Caco-2 (cell line): ENCODE data around the gene XIAP. TPM values are rescaled to one million over a fixed set of nuclear protein-coding genes. Genes with fewer than 3 reads are reported as not detected.
"Not testable (repeated sequence)": the region's sequence is repeated elsewhere in the genome, so short reads cannot be mapped to it uniquely, and the experiment has no call there.

Source experiments
- Bru-seq: library from RNA; stranded (reverse); fragments of 400-500 nt; gene quantifications from one replicate; lab custom pipeline; 2021; lab: Mats Ljungman, UMichigan
- BruChase-seq, 2 experiments: library from RNA; stranded (reverse); fragments of 400-500 nt; gene quantifications; one replicate each; lab custom pipeline; 2021; lab: Mats Ljungman, UMichigan
- BruUV-seq: library from RNA; stranded (reverse); fragments of 400-500 nt; replicated peaks from 2 replicates; lab custom pipeline; 2021; lab: Mats Ljungman, UMichigan
- CTCF ChIA-PET: fragments of 300-600 bp; sonication (Branson Sonifier 250); formaldehyde crosslinking; loops from one replicate; lab custom pipeline; 2022; ENCODE audit warnings: antibody characterized with exemption; lab: Charles Lee
- POLR2A ChIA-PET: fragments of 300-600 bp; sonication (Branson Sonifier 250); formaldehyde crosslinking; loops from one replicate; lab custom pipeline; 2022; ENCODE audit warnings: antibody characterized with exemption; lab: Charles Lee
- DNase-seq, 2 experiments: peaks; one replicate each; pipeline versions ENCODE4 v3.0.0 to v3.0.0-alpha.2; 2020 to 2022
- H3K27me3 ChIP-seq: replicated peaks from 2 replicates; pipeline ENCODE4 v1.6.0; 2011; ENCODE audit warnings: low read length; ENCODE audit not compliant: control insufficient read depth, insufficient read depth
- H3K36me3 ChIP-seq: 2 replicates; pipeline ENCODE4 v1.5.1; 2011; ENCODE audit warnings: low read length; ENCODE audit not compliant: control insufficient read depth, insufficient read depth
- H3K4me1 ChIP-seq: fragments of 250-450 bp; sonication (Bioruptor Pico); 2 replicates; pipeline ENCODE4 v1.5.1; 2020; ENCODE audit warnings: mild to moderate bottlenecking
- H3K4me3 ChIP-seq: 2 replicates; pipeline ENCODE4 v1.5.1; 2011; ENCODE audit warnings: low read depth, mild to moderate bottlenecking, control low read depth, low read length
- H3K9me3 ChIP-seq: fragments of 250-450 bp; sonication (Bioruptor Pico); 2 replicates; pipeline ENCODE4 v1.5.1; 2020; ENCODE audit warnings: mild to moderate bottlenecking, moderate library complexity
- H3K27ac Mint-ChIP-seq: one replicate; pipeline ENCODE4 v1.8.0; 2022; ENCODE audit warnings: mixed read lengths; ENCODE audit not compliant: unreplicated experiment
- H3K27me3 Mint-ChIP-seq: one replicate; pipeline ENCODE4 v1.8.0; 2022; ENCODE audit warnings: mixed read lengths; ENCODE audit not compliant: insufficient read depth, unreplicated experiment
- H3K36me3 Mint-ChIP-seq: one replicate; pipeline ENCODE4 v1.8.0; 2022; ENCODE audit warnings: mild to moderate bottlenecking, mixed read lengths; ENCODE audit not compliant: insufficient read depth, unreplicated experiment
- H3K4me1 Mint-ChIP-seq: one replicate; pipeline ENCODE4 v1.8.0; 2022; ENCODE audit warnings: low read depth, mixed read lengths; ENCODE audit not compliant: unreplicated experiment
- H3K4me3 Mint-ChIP-seq: one replicate; pipeline ENCODE4 v1.8.0; 2022; ENCODE audit warnings: mild to moderate bottlenecking, moderate library complexity, mixed read lengths; ENCODE audit not compliant: unreplicated experiment
- H3K9me3 Mint-ChIP-seq: one replicate; pipeline ENCODE4 v1.8.0; 2022; ENCODE audit warnings: mixed read lengths; ENCODE audit not compliant: unreplicated experiment
- CTCF ChIP-seq, 2 experiments: fragments of 200-600 bp in 1 of 2; IDR thresholded peaks; 1 replicate in 1 of 2; 2 replicates in 1 of 2; pipeline versions ENCODE4 v1.5.1 to v1.8.0; 2011 to 2022; ENCODE audit warnings: antibody characterized with exemption in 1 of 2, control low read depth in 1 of 2, inconsistent platforms in 1 of 2, low read depth in 1 of 2, low read length in 1 of 2, mild to moderate bottlenecking in 1 of 2, moderate library complexity in 1 of 2; ENCODE audit not compliant: insufficient read depth in 1 of 2, severe bottlenecking in 1 of 2, unreplicated experiment in 1 of 2
- intact Hi-C: fragments of 100-400 bp; cut with micrococcal nuclease; formaldehyde crosslinking; loops from one replicate; pipeline ENCODE4 v1.10.0; 2022; ENCODE audit not compliant: unreplicated experiment
- long read RNA-seq: library from polyadenylated mRNA; stranded (forward); transcript quantifications from one replicate; pipeline ENCODE4 v2.0.0, GENCODE V29; 2022
- total RNA-seq: library from RNA; stranded (reverse); gene quantifications from 2 replicates; pipeline ENCODE4 v1.2.3, GENCODE V29; 2022

Gene XIAP
- total RNA-seq: 21.3 and 25.9 TPM in 2 replicates
- percentile 71 among the genes with signal in this experiment for Bru-seq, nascent RNA
- BruChase-seq, experiment 1, labeled RNA remaining after a 2-hour chase: percentile 82 among the genes with signal in this experiment
- percentile 83 among the genes with signal in this experiment for BruChase-seq, experiment 2, labeled RNA remaining after a 6-hour chase
- long read RNA-seq, full-length matches to known transcripts: 2 of 6 reads
- long read RNA-seq, partial matches to known transcripts: 0 of 6 reads
- long read RNA-seq, other reads (novel, unspliced or antisense): 4 of 6 reads

DNA sequence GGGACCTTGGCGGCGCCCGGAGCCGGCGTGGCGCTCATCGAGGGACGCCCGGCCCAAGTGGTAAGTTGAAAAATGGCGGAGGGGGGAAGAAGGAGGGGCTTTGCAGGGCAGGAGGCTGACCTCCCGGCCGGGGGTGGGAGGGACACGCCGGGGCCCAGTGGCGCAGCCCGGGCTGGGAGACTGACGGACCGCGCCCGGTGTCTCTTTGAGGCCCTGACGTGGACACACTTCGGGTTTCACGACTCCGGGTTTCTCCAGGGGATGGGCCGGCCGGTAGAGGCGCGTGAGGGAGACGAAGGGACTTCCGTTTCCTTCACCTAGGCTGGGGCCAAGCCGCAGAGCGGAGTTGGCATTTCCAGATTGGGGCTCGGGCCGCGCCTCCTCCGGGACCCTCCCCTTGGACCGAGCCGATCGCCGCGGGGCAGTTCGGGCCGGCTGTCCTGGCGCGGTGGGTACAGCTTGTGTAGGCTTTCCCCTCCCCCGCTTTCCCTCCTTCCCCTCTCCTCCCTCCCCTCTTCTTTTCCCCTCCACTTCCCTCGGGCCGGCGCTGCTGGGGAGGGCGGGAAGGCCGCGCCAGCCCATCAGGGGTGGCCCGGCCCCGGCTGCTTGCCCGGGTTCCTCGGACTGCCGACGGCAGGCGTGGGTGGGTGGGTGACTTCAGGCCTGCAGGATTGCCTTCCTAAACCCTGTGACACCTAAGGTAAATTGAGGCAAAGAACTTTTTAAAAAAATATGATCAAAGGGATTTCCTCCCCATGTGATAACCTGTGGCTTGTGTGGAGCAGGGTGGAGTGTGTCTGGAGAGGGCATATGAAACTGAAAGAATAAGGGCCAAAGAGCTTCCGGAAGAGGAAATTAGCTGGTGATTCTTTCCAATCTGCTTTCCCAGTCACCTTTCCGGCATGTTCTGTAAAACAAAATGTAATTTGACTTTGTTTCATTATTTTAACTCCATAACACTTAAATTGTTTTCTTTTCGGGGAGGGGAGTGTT is at the start of gene XIAP:
Gene XIAP (plus strand): TSS at position 208 of the 993 bp plus-strand sequence. CDS start 25,610 bp downstream, outside the sequence.
- CTCF ChIA-PET: interaction anchor here (0.9 to 1.0 kb wide), 2 partner anchors 27 kb away, joined by 4 to 12 read pairs; no protein-coding TSS in a partner anchor
- no peak for TF ChIP-seq CTCF (IDR thresholded peaks at IDR 0.05; ENCODE audit: insufficient read depth in 1 of 2, low read depth in 1 of 2, low read length in 1 of 2, severe bottlenecking in 1 of 2, unreplicated experiment in 1 of 2)
- H3K4me1 ChIP-seq: 0 out of 2 replicates have a peak, but pooled peaks cover 3% of the 10 kb centered on the region
- H3K4me3 ChIP-seq: peak within 1 kb of the TSS; percentile 67
- intact Hi-C loops: loop anchor here (1.0 kb wide), 1 partner anchor 80 kb away; no protein-coding TSS in a partner anchor
- no peaks in the 10 kb centered on the region for H3K36me3 ChIP-seq
- no peaks in the 10 kb centered on the region for H3K27me3 ChIP-seq
- peak within 1 kb of the TSS; percentile 50 for H3K27ac Mint-ChIP-seq
- H3K9me3 ChIP-seq: no peaks in the 10 kb centered on the region
- POLR2A ChIA-PET: interaction anchor here (0.6 to 1.0 kb wide), 4 partner anchors 24 to 671 kb away, joined by 3 to 6 read pairs (median 4); no protein-coding TSS in a partner anchor
- DNase-seq: peak; percentile 91 to 93
- peak within 1 kb of the TSS; percentile 71 for H3K4me3 Mint-ChIP-seq
- H3K36me3 Mint-ChIP-seq: peaks cover 5% of the 10 kb centered on the region
- no TSS peak for BruUV-seq
- no peaks in the 10 kb centered on the region for H3K9me3 Mint-ChIP-seq
- H3K27me3 Mint-ChIP-seq: no peaks in the 10 kb centered on the region
- H3K4me1 Mint-ChIP-seq: peaks cover 14% of the 10 kb centered on the region

GRCh38 chrX:123814343-123814742 is 45.5 kb upstream of the XIAP start:
- H3K27me3 ChIP-seq: no peaks in the 10 kb centered on the region
- no peaks in the 10 kb centered on the region for H3K36me3 ChIP-seq
- no peaks in the 10 kb centered on the region for H3K36me3 Mint-ChIP-seq
- ChIA-PET CTCF (no interaction called here), POLR2A (no interaction called here)
- H3K4me3 ChIP-seq: no peak overlapping the region
- TF ChIP-seq CTCF (IDR thresholded peaks at IDR 0.05; ENCODE audit: insufficient read depth in 1 of 2, low read depth in 1 of 2, low read length in 1 of 2, severe bottlenecking in 1 of 2, unreplicated experiment in 1 of 2): no peak
- no peak overlapping the region for H3K27ac Mint-ChIP-seq
- BruUV-seq: no TSS peak
- intact Hi-C loops: no loop called here
- H3K27me3 Mint-ChIP-seq: no peaks in the 10 kb centered on the region
- peaks cover 5% of the 10 kb centered on the region for H3K4me1 Mint-ChIP-seq
- H3K4me1 ChIP-seq: no peaks in the 10 kb centered on the region
- H3K9me3 ChIP-seq: no peaks in the 10 kb centered on the region
- H3K9me3 Mint-ChIP-seq: no peaks in the 10 kb centered on the region
- DNase-seq: no peak
- no peak overlapping the region for H3K4me3 Mint-ChIP-seq

GRCh38 chrX:123814934-123815394 is 44.9 kb upstream of the XIAP start:
- H3K4me3 ChIP-seq, H3K36me3 ChIP-seq, H3K27me3 ChIP-seq, H3K9me3 ChIP-seq, H3K27me3 Mint-ChIP-seq, H3K4me3 Mint-ChIP-seq, POLR2A ChIA-PET, H3K36me3 Mint-ChIP-seq, CTCF ChIA-PET, H3K9me3 Mint-ChIP-seq, H3K4me1 ChIP-seq, BruUV-seq, intact Hi-C loops, H3K27ac Mint-ChIP-seq, H3K4me1 Mint-ChIP-seq: not testable (repeated sequence)
- DNase-seq: peak; percentile 40 to 48
